Endothelial cell of umbilical vein (primary cell): Measurements from ENCODE around the gene EEFSEC. TPM values are rescaled to one million over a fixed set of nuclear protein-coding genes. Genes with fewer than 3 reads are reported as not detected.

Experiments used
- BruUV-seq: library from RNA; stranded (reverse); fragments of 400-500 nt; replicated peaks from 2 replicates; lab custom pipeline; 2021; lab: Mats Ljungman, UMichigan
- CTCF ChIA-PET: fragments of 300-600, 350-600 bp; sonication (Branson Sonifier 250); formaldehyde crosslinking; loops from one replicate; lab custom pipeline; 2021; ENCODE audit warnings: antibody characterized with exemption, inconsistent platforms; lab: Charles Lee
- POLR2A ChIA-PET: fragments of 300-600, 350-600 bp; sonication (Branson Sonifier 250); formaldehyde crosslinking; loops from one replicate; lab custom pipeline; 2021; ENCODE audit warnings: antibody characterized with exemption, inconsistent platforms; lab: Charles Lee
- DNase-seq: peaks from one replicate; pipeline ENCODE4 v3.0.0-alpha.2; 2011; ENCODE audit warnings: low read depth, low spot score
- FAIRE-seq: peaks from 2 replicates; lab custom pipeline; 2011; peaks lifted over from hg19 to GRCh38; lab: Jason Lieb, UNC
- H2AFZ ChIP-seq: 2 replicates; pipeline ENCODE4 v1.6.0; 2012; ENCODE audit warnings: low read depth, low read length, control low read depth, inconsistent platforms
- H3K27ac ChIP-seq: 2 replicates; pipeline ENCODE4 v1.5.1; 2011; ENCODE audit warnings: low read depth, mild to moderate bottlenecking, control low read depth, low read length, moderate library complexity; ENCODE audit not compliant: insufficient read depth
- H3K27me3 ChIP-seq, 2 experiments: 2 replicates each; pipeline versions ENCODE4 v1.6.0 to v1.6.1; 2011; ENCODE audit warnings: low read length in 2 of 2, mixed read lengths in 1 of 2; ENCODE audit not compliant: control insufficient read depth in 2 of 2, insufficient read depth in 2 of 2
- H3K36me3 ChIP-seq, 2 experiments: 2 replicates in 1 of 2; 3 replicates in 1 of 2; pipeline ENCODE4 v1.5.1; 2011; ENCODE audit warnings: low read length in 2 of 2, mild to moderate bottlenecking in 1 of 2, moderate library complexity in 1 of 2; ENCODE audit not compliant: control insufficient read depth in 2 of 2, insufficient read depth in 2 of 2; ENCODE audit errors: extremely low read depth in 1 of 2
- H3K4me1 ChIP-seq: 3 replicates; pipeline ENCODE4 v1.5.1; 2011; ENCODE audit warnings: mild to moderate bottlenecking, low read length; ENCODE audit not compliant: control insufficient read depth, insufficient read depth; ENCODE audit errors: extremely low read depth
- H3K4me2 ChIP-seq: 2 replicates; pipeline ENCODE4 v1.6.1; 2011; ENCODE audit warnings: low read length, control low read depth, mixed read lengths; ENCODE audit not compliant: insufficient read depth
- H3K4me3 ChIP-seq, 3 experiments: fragments of 200-600 bp in 1 of 3; sonication (generic), shearing (Covaris generic) in 1 of 3; replicated peaks in 1 of 3; 2 replicates each; pipeline ENCODE4 v1.5.1; 2011 to 2016; ENCODE audit warnings: control low read depth in 3 of 3, low read length in 3 of 3, mild to moderate bottlenecking in 2 of 3, inconsistent platforms in 1 of 3, low read depth in 1 of 3, moderate library complexity in 1 of 3; ENCODE audit not compliant: insufficient read depth in 1 of 3
- H3K79me2 ChIP-seq: 2 replicates; pipeline ENCODE4 v1.6.0; 2012; ENCODE audit warnings: low read length, inconsistent platforms; ENCODE audit not compliant: control insufficient read depth, insufficient read depth
- H3K9ac ChIP-seq: replicated peaks from 2 replicates; pipeline ENCODE3; 2011; ENCODE audit warnings: low read length, control low read depth; ENCODE audit not compliant: insufficient read depth; ENCODE audit errors: extremely low read depth
- H3K9me1 ChIP-seq: replicated peaks from 3 replicates; pipeline ENCODE4 v1.6.0; 2011; ENCODE audit warnings: mild to moderate bottlenecking, low read length; ENCODE audit not compliant: control insufficient read depth, insufficient read depth; ENCODE audit errors: extremely low read depth
- H3K9me3 ChIP-seq: replicated peaks from 2 replicates; pipeline ENCODE4 v1.5.1; 2012; ENCODE audit warnings: low read length, inconsistent platforms; ENCODE audit not compliant: control insufficient read depth, insufficient read depth
- H4K20me1 ChIP-seq: replicated peaks from 2 replicates; pipeline ENCODE3; 2011; ENCODE audit warnings: mild to moderate bottlenecking, low read length; ENCODE audit not compliant: control insufficient read depth, insufficient read depth; ENCODE audit errors: extremely low read depth
- EZH2 ChIP-seq: IDR thresholded peaks from 2 replicates; pipeline ENCODE4 v1.6.1; 2012; ENCODE audit warnings: borderline replicate concordance, low read depth, mild to moderate bottlenecking, moderate library complexity, low read length, inconsistent platforms; ENCODE audit not compliant: severe bottlenecking
- FOS ChIP-seq: IDR thresholded peaks from 2 replicates; pipeline ENCODE4 v1.6.1; 2011; ENCODE audit warnings: mild to moderate bottlenecking, low read length, moderate library complexity, borderline replicate concordance; ENCODE audit not compliant: insufficient read depth
- GATA2 ChIP-seq: IDR thresholded peaks from 2 replicates; pipeline ENCODE4 v1.7.0; 2011; ENCODE audit warnings: low read depth, mild to moderate bottlenecking, moderate library complexity, mixed read lengths, low read length; ENCODE audit not compliant: insufficient read length, insufficient read depth
- JUN ChIP-seq: IDR thresholded peaks from 2 replicates; pipeline ENCODE4 v1.6.1; 2011; ENCODE audit warnings: borderline replicate concordance, low read depth; ENCODE audit not compliant: insufficient read length, insufficient read depth
- MYC ChIP-seq: IDR thresholded peaks from one replicate; pipeline ENCODE4 v1.6.1; 2011; ENCODE audit warnings: mild to moderate bottlenecking, low read depth, low read length
- POLR2A ChIP-seq: IDR thresholded peaks from 2 replicates; pipeline ENCODE4 v1.6.1; 2012; ENCODE audit warnings: low read depth, mild to moderate bottlenecking, control low read depth, low read length
- POLR2AphosphoS5 ChIP-seq: IDR thresholded peaks from 2 replicates; pipeline ENCODE4 v1.6.1; 2012; ENCODE audit warnings: low read depth, mild to moderate bottlenecking, control low read depth, low read length, moderate library complexity; ENCODE audit not compliant: insufficient read depth
- dilution Hi-C: fragments of 300-500 bp; cut with MboI; formaldehyde crosslinking; loops from one replicate; pipeline ENCODE4 v1.15.0; 2019; ENCODE audit warnings: low sequenced_read_pairs; ENCODE audit not compliant: extremely low pct_ligation_motif_present
- intact Hi-C: fragments of 100-400 bp; cut with micrococcal nuclease; formaldehyde crosslinking; loops from one replicate; pipeline ENCODE4 v1.10.0; 2022
- polyA plus RNA-seq, 4 experiments: library from polyadenylated mRNA; depleted of rRNA in 3 of 4; stranded (reverse) in 3 of 4; unstranded in 1 of 4; fragments of >200 nt; gene quantifications; 2 replicates each; pipeline versions ENCODE4 v1.2.1 to v1.2.3, GENCODE V29; 2011 to 2012; ENCODE audit warnings: missing spikeins in 1 of 4
- total RNA-seq: library from RNA; stranded (reverse); gene quantifications from 2 replicates; pipeline ENCODE4 v1.2.3, GENCODE V29; 2021
- TF ChIP-seq, protein P1 (sequence below), 2 donors: IDR thresholded peaks; 1 replicate in 1 of 2; 2 replicates in 1 of 2; pipeline ENCODE4 v1.5.1; 2011; ENCODE audit warnings: low read length in 2 of 2, mild to moderate bottlenecking in 2 of 2, moderate library complexity in 2 of 2, control low read depth in 1 of 2, inconsistent platforms in 1 of 2, low read depth in 1 of 2; ENCODE audit not compliant: insufficient read depth in 1 of 2; ENCODE audit errors: extremely low read depth in 1 of 2
- TF ChIP-seq, protein P2 (sequence below): IDR thresholded peaks from 2 replicates; pipeline ENCODE4 v1.6.1; 2011; ENCODE audit not compliant: insufficient read depth, insufficient read length

The EEFSEC gene
- total and polyA plus RNA-seq, 2 donors (not counting 3 experiments of a cell fraction or from before 2014, with no cell fraction given): 13.1 to 14.5 TPM

DNA sequence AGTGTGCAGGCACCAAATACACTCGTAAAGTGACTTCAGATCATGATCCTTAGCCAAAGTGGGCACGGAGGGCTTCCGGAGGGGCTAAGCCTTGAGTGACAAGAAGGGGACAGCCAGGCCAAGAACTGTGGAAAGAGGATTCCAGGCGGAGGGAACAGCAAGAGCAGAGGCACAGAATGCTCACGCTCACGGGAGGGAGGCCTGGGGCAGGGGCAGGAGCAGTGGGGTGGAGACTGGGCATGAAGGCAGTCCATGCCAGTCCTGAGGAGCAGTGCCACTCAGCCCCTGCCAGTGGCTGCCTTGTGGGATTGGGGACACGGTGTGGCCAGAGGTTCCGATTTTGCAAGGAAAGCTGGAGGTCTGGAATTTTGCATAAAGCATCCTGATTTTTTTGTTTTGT lies 277.4 kb downstream of the EEFSEC start:
- H3K4me1 ChIP-seq: no peaks in the 10 kb centered on the region
- H3K4me2 ChIP-seq: no peak overlapping the region
- no TSS peak for BruUV-seq
- ChIA-PET CTCF (interaction anchor here (0.9 to 2.9 kb wide), 6 partner anchors 26 to 260 kb away, joined by 3 to 10 read pairs (median 3); no protein-coding TSS in a partner anchor), POLR2A (interaction anchor here (0.7 kb wide), 1 partner anchor 296 kb away, joined by 3 read pairs; no protein-coding TSS in a partner anchor)
- no peaks in the 10 kb centered on the region for H3K9me3 ChIP-seq
- H3K9me1 ChIP-seq: no peaks in the 10 kb centered on the region
- intact Hi-C loops: no loop called here
- no peaks in the 10 kb centered on the region for H4K20me1 ChIP-seq
- H3K4me3 ChIP-seq: no peak overlapping the region
- H3K27ac ChIP-seq: no peak overlapping the region
- TF ChIP-seq GATA2 (no peak), MYC (no peak), EZH2 (no peak), JUN (no peak), POLR2A (no peak), POLR2AphosphoS5 (no peak), FOS (no peak)
- TF ChIP-seq, protein P1, sequence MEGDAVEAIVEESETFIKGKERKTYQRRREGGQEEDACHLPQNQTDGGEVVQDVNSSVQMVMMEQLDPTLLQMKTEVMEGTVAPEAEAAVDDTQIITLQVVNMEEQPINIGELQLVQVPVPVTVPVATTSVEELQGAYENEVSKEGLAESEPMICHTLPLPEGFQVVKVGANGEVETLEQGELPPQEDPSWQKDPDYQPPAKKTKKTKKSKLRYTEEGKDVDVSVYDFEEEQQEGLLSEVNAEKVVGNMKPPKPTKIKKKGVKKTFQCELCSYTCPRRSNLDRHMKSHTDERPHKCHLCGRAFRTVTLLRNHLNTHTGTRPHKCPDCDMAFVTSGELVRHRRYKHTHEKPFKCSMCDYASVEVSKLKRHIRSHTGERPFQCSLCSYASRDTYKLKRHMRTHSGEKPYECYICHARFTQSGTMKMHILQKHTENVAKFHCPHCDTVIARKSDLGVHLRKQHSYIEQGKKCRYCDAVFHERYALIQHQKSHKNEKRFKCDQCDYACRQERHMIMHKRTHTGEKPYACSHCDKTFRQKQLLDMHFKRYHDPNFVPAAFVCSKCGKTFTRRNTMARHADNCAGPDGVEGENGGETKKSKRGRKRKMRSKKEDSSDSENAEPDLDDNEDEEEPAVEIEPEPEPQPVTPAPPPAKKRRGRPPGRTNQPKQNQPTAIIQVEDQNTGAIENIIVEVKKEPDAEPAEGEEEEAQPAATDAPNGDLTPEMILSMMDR (IDR thresholded peaks at IDR 0.05; ENCODE audit: extremely low read depth in 1 of 2, insufficient read depth in 1 of 2, low read depth in 1 of 2, low read length in 2 of 2): no peak
- TF ChIP-seq, protein P2, sequence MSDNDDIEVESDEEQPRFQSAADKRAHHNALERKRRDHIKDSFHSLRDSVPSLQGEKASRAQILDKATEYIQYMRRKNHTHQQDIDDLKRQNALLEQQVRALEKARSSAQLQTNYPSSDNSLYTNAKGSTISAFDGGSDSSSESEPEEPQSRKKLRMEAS: no peak
- H3K27me3 ChIP-seq: peaks cover 26 to 29% of the 10 kb centered on the region in 2 experiments
- DNase-seq (no peak), FAIRE-seq (no peak)
- H3K36me3 ChIP-seq: no peaks in the 10 kb centered on the region
- no peak overlapping the region for H2AFZ ChIP-seq
- no peak overlapping the region for H3K9ac ChIP-seq
- H3K79me2 ChIP-seq: no peaks in the 10 kb centered on the region
- dilution Hi-C loops: loop anchor here (25.0 kb wide), 1 partner anchor 157 kb away; no protein-coding TSS in a partner anchor
